ENCODE data around the gene UMAD1.

- TF ChIP-seq CTCF (IDR thresholded peaks at IDR 0.05): no peak
- TF ChIP-seq POLR2AphosphoS5 (IDR thresholded peaks at IDR 0.05): no peak
These were observed 192.0 kb downstream of the UMAD1 start for GRCh38 chr7:7832518-7832917.
